WI38 (cell line): ENCODE data around the gene HRH3.

ENCODE experiments used
- H3K4me3 ChIP-seq: 2 replicates; pipeline ENCODE4 v1.5.1; 2011; ENCODE audit warnings: low read depth, mild to moderate bottlenecking, control low read depth, low read length
- TF ChIP-seq, protein P1 (sequence below): IDR thresholded peaks from 2 replicates; pipeline ENCODE4 v1.5.1; 2012; ENCODE audit warnings: low read depth, mild to moderate bottlenecking, control low read depth, low read length

Gene HRH3

DNA sequence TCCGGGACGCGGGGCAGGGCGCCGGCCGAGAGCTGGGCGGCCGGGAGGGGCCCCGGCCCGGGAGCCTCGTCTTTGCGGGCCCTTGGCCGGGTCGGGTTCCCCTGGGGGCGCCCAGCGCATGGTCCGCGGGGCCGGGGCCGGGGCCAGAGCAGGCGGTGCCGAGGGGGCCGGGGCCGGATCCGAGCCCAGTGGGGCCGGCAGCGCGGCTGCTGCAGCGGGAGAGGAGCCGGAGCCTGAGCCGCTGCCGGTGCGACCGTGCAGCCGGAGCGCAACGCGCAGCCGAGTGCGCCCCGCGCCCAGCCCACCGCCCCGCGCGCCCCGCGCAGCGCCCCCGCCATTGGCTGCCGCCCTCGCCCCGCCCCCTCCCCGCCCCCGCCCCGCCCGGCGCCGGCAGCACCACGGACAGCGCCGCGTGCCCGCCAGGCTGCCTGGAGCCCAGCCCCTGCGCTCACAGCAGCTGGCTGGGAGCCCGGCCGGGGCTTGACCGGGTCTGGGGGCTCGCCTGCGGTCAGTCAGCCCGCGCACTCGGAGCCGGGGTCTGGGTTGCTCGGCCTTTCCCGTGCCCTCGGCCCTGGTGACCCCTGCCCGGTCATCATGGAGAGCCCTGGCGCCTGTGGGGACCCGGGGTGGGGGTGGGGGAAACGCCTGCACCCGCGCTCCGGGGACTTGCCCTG lies at the start of gene HRH3:
HRH3 (minus strand) TSS at position 287 of the 674 bp plus-strand sequence. CDS start 308 bp downstream, outside the sequence.
- H3K4me3 ChIP-seq: no peak within 1 kb of the TSS
- TF ChIP-seq, protein P1, sequence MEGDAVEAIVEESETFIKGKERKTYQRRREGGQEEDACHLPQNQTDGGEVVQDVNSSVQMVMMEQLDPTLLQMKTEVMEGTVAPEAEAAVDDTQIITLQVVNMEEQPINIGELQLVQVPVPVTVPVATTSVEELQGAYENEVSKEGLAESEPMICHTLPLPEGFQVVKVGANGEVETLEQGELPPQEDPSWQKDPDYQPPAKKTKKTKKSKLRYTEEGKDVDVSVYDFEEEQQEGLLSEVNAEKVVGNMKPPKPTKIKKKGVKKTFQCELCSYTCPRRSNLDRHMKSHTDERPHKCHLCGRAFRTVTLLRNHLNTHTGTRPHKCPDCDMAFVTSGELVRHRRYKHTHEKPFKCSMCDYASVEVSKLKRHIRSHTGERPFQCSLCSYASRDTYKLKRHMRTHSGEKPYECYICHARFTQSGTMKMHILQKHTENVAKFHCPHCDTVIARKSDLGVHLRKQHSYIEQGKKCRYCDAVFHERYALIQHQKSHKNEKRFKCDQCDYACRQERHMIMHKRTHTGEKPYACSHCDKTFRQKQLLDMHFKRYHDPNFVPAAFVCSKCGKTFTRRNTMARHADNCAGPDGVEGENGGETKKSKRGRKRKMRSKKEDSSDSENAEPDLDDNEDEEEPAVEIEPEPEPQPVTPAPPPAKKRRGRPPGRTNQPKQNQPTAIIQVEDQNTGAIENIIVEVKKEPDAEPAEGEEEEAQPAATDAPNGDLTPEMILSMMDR: no peak

DNA sequence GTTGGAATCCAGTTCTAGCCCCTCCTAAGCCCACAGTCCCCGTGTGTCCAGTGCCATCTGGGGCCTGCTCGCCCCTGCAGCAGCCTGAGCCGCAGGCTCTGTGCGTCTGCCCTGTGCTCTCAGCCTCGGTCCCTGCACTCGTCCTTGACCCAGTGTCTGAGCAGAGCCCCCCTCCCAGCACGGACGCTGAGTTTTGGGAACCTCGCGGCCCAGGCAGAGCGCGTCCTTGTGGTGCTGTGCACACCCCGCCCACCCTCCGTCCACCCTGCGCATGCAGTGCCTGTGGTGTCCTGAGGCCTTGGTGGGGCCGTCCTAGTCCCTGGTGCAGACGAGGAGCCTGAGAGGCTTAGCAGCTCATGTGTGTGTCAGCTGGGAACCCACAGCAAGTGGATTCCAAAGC lies 49.8 kb upstream of the HRH3 start:
- TF ChIP-seq, protein P1: no peak
- no peak overlapping the region for H3K4me3 ChIP-seq

DNA sequence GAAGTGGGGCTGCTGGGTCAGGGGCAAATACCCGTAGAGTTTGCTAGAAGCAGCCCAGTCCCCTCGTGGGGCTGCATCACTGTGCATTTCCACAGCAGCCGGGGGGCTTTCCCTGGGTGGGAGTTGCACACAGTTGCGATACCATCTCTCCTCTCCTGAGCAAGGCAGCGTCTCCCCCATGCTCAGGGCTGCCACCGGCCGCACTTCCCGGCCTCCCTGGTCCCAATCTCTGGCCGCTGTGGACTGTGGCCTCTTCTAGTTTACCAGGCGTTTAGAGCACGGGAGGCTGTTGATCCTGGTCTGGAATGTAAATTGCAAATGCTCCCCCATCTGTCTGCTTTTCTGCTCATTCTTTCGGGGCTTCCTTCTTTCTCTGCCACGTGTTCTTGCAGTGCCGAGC lies 49.3 kb upstream of the HRH3 start:
- no peak overlapping the region for H3K4me3 ChIP-seq
- TF ChIP-seq, protein P1: no peak

DNA sequence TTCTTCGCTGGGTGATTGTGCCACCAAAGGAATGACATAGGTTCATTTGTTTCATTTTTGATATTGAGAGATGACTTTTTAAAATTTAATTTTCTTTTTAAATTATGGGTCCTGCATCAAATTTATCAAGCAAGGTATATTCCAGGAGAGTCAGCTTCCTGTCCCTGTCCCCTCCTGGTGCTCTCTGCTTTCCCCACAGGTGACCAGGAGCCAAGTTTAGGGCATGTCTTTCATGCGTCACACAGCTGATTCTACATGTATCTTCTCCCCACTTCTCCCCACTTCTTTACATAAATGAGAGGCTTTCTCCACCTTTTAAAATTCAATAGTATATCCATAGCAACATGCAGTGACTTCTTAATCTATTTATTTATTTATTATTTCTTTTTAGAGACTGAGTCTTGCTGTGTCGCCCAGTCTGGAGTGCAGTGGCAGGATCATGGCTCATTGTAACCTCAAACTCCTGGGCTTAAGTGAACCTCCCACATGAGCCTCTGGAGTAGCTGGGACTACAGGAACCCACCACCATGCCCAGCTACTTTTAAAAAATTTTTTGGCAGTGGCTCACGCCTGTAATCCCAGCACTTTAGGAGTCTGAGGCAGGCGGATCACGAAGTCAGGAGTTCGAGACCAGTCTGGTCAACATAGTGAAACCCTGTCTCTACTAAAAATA lies 48.3 kb upstream of the HRH3 start:
- no peak overlapping the region for H3K4me3 ChIP-seq
- TF ChIP-seq, protein P1: no peak

DNA sequence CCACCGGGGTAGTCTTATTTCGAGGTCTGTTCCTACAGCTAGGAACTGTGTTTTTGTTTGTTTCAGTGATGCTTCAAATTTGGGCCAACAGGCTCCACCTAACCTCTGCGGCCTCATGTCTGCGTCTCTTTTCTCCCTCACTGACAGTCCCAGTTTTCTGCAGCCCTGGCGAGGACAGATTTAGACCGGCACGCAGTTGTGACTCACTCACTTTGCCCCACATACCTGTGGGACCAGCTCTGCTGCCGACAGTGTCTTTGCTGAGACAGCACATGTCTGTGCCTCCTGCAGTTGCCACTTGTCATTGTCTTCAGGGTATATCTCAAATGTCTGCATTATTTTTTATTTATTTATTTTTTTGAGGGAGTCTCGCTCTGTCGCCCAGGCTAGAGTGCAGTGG lies 47.5 kb upstream of the HRH3 start:
- H3K4me3 ChIP-seq: no peak overlapping the region
- TF ChIP-seq, protein P1: no peak

DNA sequence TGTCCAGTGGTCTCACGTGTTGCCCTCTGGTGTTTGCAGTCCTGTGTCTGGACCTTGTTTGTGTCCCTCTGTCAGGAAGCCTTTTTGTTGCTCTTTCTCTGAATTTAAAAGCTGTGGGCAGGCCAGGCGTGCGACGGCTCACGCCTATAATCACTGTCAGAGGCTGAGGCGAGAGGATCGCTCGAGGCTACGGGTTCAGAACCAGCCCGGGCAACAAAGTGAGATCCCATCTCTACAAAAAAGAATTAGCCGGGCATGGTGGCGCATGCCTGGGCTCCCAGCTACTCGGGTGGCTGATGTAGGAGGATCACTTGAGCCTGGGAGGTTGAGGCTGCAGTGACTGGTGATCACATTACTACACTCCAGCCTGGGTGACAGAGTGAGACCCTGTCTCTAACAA lies 46.8 kb upstream of the HRH3 start:
- TF ChIP-seq, protein P1: no peak
- no peak overlapping the region for H3K4me3 ChIP-seq

DNA sequence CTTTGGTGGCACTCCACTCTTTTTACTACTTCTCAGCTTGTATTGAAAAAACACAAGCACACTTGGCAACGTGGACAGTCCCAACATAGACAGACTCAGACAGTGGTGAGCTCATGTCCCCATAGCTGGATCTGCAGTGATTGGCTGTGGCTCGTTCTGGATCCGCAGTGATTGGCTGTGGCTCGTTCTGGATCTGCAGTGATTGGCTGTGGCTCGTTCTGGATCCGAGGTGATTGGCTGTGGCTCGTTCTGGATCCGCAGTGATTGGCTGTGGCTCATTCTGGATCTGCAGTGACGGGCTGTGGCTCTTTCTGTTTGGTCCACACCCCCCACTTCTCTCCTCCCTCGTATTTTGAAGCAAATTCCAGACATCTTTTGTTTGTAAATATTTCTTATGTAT lies 46.3 kb upstream of the HRH3 start:
- TF ChIP-seq, protein P1: no peak
- H3K4me3 ChIP-seq: no peak overlapping the region
